Skeletal muscle cell (primary cell): Measurements from ENCODE around the gene CACNA1B.

Experiments used
- DNase-seq: peaks from one replicate; pipeline ENCODE4 v3.0.0-alpha.2; 2010; ENCODE audit warnings: low read depth
- H3K4me3 ChIP-seq: 2 replicates; pipeline ENCODE4 v1.5.1; 2011; ENCODE audit warnings: low read depth, mild to moderate bottlenecking, control low read depth, low read length, moderate library complexity

Gene CACNA1B

GRCh38 chr9:138057726-138058125 is 180.1 kb downstream of the CACNA1B start:
- no peak overlapping the region for H3K4me3 ChIP-seq

GRCh38 chr9:138058181-138058580 is 180.6 kb downstream of the CACNA1B start:
- no peak overlapping the region for H3K4me3 ChIP-seq
- no peak for DNase-seq

More at GRCh38 chr9:138057726-138058125, 180.1 kb downstream of the CACNA1B start:
- DNase-seq, result no peak

GRCh38 chr9:138059196-138059595 is 181.6 kb downstream of the CACNA1B start:
- DNase-seq, result no peak
- no peak overlapping the region for H3K4me3 ChIP-seq

DNA sequence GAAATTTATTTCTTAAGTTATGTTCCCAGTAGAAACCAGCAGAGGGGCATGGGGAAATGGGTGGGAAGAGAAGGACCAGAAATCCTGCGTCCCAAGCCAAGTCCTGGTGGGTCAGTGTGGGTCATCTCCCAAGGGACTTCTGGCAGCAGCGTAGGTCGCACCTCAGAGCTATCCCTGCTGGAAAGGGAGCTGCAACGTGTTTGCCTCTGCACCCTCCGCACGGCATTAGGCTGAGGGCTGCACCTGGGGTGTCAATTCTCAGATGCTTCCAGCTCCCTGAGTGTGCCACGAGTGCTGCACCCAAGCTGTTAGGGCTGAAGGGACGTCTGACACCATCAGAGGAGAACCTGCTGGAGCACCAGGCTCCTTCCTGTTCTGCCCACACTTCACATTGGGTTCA is 182.8 kb downstream of the CACNA1B start:
- no peak overlapping the region for H3K4me3 ChIP-seq

GRCh38 chr9:138060881-138061280 is 183.3 kb downstream of the CACNA1B start:
- no peak for DNase-seq
- H3K4me3 ChIP-seq, result no peak overlapping the region

More for the DNA sequence above, 182.8 kb downstream of the CACNA1B start:
- no peak for DNase-seq

DNA sequence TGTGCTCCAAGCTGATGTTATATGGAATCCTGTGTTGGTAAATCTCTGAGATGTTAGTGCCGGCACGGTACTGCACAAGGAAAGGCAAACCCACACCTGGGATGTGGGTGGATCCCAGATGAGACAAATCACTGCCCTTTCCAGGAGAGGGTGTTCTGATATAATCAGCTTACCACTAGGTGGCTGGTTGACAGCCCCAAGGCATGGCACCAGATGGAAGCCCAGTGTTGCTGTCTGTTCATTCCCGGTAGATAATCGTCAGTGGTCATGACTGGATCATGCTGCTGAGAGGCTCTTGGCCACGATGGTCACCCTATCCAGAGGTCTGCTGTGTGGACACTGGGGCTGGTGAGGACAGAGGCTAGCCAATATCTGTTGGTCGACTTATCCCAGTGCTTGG is 184.0 kb downstream of the CACNA1B start:
- H3K4me3 ChIP-seq, result no peak overlapping the region
- DNase-seq, result no peak

DNA sequence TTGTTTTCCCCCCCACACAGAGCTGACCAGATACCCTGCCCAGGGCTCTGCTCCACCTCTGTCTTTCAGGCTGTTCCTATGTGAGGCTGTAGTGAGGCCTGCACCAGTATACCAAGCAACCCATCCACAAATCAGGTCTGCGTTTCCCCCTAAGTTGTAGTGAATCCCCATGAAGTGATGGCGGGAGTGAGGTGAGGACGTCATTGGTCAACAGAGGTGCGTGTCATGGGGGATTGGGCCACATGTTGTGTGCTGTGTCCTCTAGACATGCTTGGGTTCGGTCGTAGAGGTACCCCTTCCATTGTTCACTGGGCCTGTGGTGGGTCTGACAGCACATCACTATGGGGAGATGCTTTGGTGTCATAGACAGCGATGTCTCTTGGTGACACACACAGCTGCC is 184.6 kb downstream of the CACNA1B start:
- H3K4me3 ChIP-seq, result no peak overlapping the region
- no peak for DNase-seq

DNA sequence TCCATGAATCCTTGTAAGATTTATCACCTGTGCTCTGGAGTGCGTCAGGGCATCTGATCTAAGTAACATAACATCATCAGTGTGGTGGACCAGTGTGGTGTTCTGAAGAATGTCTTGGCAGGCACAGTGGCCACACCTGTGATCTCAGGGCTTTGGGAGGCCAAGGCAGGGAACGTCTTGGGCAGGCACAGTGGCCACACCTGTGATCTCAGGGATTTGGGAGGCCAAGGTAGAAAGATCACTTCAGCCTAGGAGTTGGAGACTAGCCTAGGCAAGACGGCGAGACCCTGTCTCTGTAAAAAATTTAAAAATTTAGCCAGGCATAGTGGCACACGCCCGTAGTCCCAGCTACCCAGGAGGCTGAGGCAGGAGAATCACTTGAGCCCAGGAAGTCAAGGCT is 185.5 kb downstream of the CACNA1B start:
- no peak for DNase-seq
- no peak overlapping the region for H3K4me3 ChIP-seq

DNA sequence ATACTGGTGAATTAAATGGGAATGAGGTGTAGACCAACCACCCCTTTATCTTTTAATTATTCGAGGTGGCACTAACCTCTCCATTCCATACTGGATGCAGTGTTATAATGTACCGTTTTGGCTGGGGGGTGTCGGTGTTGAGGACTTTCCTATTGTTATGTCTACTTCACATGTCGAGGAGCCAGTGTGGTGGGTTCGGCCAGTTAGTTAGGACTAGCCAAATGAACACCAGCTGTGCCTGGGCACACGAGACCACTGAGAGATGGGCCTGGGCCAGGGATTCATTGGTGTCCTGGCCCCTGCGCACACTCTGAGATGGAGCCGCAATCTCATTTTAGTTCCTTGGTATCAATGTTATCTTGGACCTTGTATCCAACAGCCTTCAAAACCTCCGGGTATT is 186.2 kb downstream of the CACNA1B start:
- DNase-seq, result no peak
- no peak overlapping the region for H3K4me3 ChIP-seq

- no peak overlapping the region for H3K4me3 ChIP-seq
- no peak for DNase-seq
Measured at GRCh38 chr9:138064547-138064946, 187.0 kb downstream of the CACNA1B start.

DNA sequence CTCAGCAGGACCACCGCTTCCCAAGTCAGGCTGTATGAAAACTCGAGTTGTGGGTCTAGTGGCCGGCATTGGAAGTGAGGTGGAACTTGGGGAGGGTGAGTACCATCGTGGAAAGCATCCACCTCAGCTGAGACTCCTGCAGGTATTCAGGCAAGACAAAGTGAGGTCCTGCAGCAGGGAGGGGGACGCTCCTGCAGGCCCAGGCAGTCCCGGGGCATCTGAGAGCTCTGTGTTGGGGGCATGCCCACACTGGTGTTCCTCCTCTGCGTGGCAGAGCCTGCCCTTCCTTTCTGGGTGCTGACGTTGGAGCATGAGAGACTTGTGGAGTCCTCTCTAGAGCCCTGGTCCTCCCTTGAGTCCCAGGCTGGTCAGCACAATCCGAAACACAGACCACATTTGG is 187.7 kb downstream of the CACNA1B start:
- DNase-seq, result no peak
- no peak overlapping the region for H3K4me3 ChIP-seq

DNA sequence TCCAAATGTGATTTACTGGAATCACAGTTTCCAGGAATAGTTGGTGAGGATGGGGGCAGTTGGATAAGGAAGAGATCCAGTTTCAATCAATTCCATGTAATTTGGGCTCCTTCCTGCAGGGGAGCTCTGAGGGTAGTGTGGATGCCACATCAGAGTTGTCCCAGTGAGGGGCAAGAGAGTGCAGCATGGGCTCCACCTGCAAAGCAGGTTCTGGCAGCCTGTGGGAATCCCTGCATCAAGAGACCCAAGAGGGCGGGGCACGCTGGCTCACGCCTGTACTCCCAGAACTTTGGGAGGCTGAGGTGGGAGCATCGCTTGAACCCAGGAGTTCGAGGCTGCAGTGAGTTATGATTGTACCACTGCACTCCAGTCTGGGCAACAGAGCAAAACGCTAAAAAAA is 188.5 kb downstream of the CACNA1B start:
- H3K4me3 ChIP-seq, result no peak overlapping the region
- no peak for DNase-seq

- DNase-seq, result no peak
- H3K4me3 ChIP-seq, result no peak overlapping the region
Measured at GRCh38 chr9:138067613-138068367, 190.2 kb downstream of the CACNA1B start.

- DNase-seq, result no peak
- no peak overlapping the region for H3K4me3 ChIP-seq
Measured at GRCh38 chr9:138068601-138069035, 191.0 kb downstream of the CACNA1B start.

DNA sequence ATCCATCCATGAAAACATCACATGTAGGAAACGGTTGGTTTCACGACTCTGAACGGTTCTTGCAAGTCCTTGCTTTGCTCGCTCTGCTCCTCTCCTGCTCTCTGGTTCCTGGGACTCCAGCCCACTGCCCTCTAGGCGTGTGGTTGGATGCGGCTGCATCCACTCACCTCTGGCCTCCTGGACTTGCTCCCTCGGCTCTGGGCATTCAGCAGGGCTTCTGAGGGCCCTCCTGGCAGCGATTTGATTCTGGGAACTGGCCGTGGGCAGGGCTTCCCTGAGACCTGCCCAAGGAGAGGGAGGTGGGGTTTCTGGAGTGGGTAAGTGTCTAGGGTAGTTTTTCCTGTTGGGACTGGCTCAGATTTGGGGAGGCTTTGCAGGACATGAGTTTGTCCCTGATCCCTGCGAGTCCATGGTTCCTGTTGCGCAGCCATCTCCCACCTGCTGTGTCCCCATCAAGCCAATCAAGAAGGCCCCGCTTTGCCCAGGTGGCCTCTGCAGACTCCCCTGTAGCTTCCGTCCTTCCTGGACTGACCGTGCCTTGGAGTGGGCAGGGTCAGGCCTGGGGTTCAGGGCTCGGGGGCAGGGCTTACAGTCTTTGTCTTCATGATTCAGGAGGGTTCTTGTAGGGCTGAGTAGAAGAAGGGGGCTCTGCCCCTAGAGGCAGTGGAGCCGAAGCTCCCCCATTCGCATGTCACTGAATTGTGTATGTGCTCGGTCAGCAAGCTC is 192.3 kb downstream of the CACNA1B start:
- no peak for DNase-seq

GRCh38 chr9:138070815-138071214 is 193.2 kb downstream of the CACNA1B start:
- H3K4me3 ChIP-seq, result no peak overlapping the region
- no peak for DNase-seq

More for the DNA sequence above, 192.3 kb downstream of the CACNA1B start:
- H3K4me3 ChIP-seq, result no peak overlapping the region

GRCh38 chr9:138071292-138071691 is 193.7 kb downstream of the CACNA1B start:
- H3K4me3 ChIP-seq, result no peak overlapping the region
- no peak for DNase-seq

GRCh38 chr9:138071731-138072130 is 194.1 kb downstream of the CACNA1B start:
- DNase-seq, result no peak
- no peak overlapping the region for H3K4me3 ChIP-seq

DNA sequence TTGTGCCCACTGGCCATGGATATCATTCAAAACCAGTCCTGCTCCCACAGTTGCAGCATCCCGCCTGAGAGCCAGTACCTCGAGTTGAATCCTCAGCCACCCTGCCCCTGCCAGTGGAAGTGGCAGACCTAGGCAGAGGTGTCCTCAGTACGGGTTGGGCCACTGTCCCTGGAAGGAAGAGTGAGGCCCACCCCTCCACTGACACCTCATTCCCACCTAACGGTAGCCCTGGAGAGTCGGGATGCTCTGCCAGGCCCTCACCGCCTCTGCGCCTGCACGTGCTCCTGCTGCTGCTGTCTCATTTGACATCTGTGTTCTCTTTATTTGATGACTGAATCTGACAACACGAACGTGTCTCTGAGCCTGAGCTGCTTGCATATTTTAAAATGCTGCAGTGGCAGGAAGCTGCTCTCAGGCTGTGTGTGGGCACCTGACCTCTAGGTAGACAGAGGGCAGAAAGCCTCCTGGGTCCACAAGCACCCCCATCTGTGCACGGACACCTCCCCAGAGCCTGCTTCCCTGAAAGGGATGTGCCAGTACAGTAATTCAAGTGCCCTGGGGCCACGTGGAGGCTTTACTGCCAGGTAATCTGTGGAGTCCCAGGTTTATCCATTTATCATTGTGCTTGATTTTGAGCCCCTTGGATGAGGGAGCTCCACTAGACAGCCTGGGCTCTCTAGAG is 194.7 kb downstream of the CACNA1B start:
- no peak overlapping the region for H3K4me3 ChIP-seq
- no peak for DNase-seq

- no peak for DNase-seq
- no peak overlapping the region for H3K4me3 ChIP-seq
Measured at GRCh38 chr9:138072897-138073296, 195.3 kb downstream of the CACNA1B start.
